GM18508 (cell line): ENCODE data around the gene USP17L10.
"Not testable (repeated sequence)": the region's sequence is repeated elsewhere in the genome, so short reads cannot be mapped to it uniquely, and the experiment has no call there.

ENCODE experiments used
- ATAC-seq: cut with Tn5 transposase; IDR thresholded peaks from one replicate; pipeline ENCODE4 v1.9.1; 2021; ENCODE audit warnings: moderate number of reproducible peaks; ENCODE audit not compliant: insufficient read depth, unreplicated experiment

The USP17L10 gene, protein sequence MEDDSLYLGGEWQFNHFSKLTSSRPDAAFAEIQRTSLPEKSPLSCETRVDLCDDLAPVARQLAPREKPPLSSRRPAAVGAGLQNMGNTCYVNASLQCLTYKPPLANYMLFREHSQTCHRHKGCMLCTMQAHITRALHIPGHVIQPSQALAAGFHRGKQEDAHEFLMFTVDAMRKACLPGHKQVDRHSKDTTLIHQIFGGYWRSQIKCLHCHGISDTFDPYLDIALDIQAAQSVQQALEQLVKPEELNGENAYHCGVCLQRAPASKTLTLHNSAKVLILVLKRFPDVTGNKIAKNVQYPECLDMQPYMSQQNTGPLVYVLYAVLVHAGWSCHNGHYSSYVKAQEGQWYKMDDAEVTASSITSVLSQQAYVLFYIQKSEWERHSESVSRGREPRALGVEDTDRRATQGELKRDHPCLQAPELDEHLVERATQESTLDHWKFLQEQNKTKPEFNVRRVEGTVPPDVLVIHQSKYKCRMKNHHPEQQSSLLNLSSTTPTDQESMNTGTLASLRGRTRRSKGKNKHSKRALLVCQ

DNA sequence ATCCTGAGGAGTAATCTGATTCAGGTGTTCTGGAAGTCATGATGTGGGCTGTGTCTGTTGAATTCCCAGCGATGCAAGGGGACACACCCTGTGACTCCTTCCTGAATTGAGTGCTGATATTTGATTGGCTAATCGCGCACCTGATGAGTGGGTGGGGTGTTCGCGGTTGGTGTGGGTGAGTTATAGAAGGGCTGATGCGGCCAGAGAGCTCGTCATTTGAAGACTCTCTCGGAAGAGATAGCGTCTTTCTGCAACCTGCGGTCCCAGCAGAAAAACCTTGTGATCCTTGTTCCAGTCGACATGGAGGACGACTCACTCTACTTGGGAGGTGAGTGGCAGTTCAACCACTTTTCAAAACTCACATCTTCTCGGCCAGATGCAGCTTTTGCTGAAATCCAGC is at the start of gene USP17L10:
USP17L10 (plus strand) TSS at position 301 of the 400 bp plus-strand sequence; CDS start at position 301, 0 bp downstream.
- not testable (repeated sequence) for ATAC-seq

DNA sequence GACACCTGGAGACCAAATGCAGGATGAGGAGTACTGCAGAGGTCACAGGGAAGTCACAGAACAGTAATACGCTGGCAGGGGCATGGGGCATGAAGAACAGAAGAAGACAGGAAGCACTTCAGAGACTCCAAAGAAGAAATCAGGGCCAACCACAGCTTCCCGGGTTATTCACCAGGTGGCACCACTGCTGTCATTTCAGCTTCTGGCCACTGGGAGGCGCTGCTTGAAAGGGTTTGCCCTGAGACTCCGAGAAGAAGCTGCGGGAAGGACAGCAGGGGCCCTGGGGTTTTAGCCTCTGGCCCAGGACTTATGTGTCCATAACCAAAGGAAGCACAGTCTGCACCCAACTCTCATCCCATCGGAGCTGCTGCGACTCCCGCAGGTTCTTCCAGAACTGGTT is 44.5 kb upstream of the USP17L10 start:
- ATAC-seq: not testable (repeated sequence)

DNA sequence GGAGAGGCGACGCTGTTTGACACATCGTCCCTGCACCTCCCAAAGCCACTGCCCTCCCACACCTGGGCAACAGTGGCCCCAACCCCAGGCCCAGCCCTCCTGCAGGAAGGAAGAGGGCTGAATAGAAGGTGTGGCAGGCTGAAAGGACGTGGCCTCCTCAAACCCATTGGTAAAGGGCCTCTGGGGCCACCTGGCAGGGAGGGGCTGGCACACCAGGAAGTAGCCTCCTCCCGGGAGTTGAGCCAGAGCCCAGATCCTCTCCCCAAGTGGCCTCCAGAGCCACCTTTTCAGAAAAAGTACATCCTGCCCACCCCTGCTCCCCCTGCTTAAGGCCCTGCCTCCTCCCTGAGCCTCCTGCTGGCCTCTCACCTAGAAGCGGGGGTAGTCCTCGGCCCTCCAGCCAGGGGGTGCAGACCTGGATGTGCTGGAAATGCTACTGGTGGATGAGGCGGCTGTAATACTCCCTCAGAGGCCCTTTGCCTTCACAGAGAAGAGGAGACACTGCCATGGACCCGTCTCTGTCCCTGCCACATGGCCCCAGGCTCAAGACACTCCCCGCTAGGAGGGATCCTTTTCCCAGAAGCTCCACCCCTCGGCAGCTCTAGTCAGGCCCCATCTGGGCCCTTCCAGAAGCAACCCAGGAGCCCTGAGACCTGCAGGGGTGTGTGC is 40.5 kb upstream of the USP17L10 start, which contains the start of gene FAM90A26:
FAM90A26 (plus strand) TSS at position 619 of the 669 bp plus-strand sequence. CDS start 2,764 bp downstream, outside the sequence.
- ATAC-seq: not testable (repeated sequence)

DNA sequence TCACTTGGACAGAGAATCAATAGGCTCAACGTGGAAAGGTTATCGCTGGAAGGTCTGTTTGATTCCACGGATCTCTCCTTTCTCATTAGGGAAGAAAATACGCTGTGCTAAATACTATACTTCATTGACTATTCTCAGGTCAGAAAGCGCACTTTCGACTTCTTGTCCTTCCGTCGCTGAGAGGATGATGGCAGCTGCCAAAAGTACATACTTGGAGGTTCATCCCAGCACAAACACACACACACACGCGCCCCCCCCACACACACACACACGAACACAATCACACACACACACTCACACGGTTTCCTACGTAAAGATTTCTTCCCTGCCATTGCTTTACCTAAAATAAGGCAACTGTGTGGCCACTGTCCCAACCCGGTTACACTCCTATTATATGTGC is 4.2 kb downstream of the USP17L10 start:
- not testable (repeated sequence) for ATAC-seq

DNA sequence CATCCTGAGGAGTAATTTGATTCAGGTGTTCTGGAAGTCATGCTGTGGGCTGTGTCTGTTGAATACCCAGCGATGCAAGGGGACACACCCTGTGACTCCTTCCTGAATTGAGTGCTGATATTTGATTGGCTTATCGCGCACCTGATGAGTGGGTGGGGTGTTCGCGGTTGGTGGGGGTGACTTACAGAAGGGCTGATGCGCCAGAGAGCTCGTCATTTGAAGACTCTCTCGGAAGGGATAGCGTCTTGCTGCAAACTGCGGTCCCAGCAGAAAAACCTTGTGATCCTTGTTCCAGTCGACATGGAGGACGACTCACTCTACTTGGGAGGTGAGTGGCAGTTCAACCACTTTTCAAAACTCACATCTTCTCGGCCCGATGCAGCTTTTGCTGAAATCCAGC is 4.6 kb downstream of the USP17L10 start, which contains the start of gene USP17L11:
USP17L11 (plus strand) TSS at position 301 of the 400 bp plus-strand sequence; CDS start at position 301, 0 bp downstream.
- not testable (repeated sequence) for ATAC-seq

DNA sequence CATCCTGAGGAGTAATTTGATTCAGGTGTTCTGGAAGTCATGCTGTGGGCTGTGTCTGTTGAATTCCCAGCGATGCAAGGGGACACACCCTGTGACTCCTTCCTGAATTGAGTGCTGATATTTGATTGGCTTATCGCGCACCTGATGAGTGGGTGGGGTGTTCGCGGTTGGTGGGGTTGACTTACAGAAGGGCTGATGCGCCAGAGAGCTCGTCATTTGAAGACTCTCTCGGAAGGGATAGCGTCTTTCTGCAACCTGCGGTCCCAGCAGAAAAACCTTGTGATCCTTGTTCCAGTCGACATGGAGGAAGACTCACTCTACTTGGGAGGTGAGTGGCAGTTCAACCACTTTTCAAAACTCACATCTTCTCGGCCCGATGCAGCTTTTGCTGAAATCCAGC is 9.4 kb downstream of the USP17L10 start, which contains the start of gene USP17L12:
USP17L12 (plus strand) TSS at position 301 of the 400 bp plus-strand sequence; CDS start at position 301, 0 bp downstream.
- not testable (repeated sequence) for ATAC-seq

DNA sequence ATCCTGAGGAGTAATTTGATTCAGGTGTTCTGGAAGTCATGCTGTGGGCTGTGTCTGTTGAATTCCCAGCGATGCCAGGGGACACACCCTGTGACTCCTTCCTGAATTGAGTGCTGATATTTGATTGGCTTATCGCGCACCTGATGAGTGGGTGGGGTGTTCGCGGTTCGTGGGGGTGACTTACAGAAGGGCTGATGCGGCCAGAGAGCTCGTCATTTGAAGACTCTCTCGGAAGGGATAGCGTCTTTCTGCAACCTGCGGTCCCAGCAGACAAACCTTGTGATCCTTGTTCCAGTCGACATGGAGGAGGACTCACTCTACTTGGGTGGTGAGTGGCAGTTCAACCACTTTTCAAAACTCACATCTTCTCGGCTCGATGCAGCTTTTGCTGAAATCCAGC is 14.1 kb downstream of the USP17L10 start, which contains the start of gene USP17L13:
USP17L13 (plus strand) TSS at position 301 of the 400 bp plus-strand sequence; CDS start at position 301, 0 bp downstream.
- not testable (repeated sequence) for ATAC-seq

DNA sequence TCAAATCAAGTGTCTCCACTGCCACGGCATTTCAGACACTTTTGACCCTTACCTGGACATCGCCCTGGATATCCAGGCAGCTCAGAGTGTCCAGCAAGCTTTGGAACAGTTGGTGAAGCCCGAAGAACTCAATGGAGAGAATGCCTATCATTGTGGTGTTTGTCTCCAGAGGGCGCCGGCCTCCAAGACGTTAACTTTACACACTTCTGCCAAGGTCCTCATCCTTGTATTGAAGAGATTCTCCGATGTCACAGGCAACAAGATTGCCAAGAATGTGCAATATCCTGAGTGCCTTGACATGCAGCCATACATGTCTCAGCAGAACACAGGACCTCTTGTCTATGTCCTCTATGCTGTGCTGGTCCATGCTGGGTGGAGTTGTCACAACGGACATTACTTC is 19.8 kb downstream of the USP17L10 start:
- not testable (repeated sequence) for ATAC-seq

DNA sequence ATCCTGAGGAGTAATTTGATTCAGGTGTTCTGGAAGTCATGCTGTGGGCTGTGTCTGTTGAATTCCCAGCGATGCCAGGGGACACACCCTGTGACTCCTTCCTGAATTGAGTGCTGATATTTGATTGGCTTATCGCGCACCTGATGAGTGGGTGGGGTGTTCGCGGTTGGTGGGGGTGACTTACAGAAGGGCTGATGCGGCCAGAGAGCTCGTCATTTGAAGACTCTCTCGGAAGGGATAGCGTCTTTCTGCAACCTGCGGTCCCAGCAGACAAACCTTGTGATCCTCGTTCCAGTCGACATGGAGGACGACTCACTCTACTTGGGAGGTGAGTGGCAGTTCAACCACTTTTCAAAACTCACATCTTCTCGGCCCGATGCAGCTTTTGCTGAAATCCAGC is 23.6 kb downstream of the USP17L10 start, which contains the start of gene USP17L15:
USP17L15 (plus strand) TSS at position 301 of the 400 bp plus-strand sequence; CDS start at position 301, 0 bp downstream.
- not testable (repeated sequence) for ATAC-seq

DNA sequence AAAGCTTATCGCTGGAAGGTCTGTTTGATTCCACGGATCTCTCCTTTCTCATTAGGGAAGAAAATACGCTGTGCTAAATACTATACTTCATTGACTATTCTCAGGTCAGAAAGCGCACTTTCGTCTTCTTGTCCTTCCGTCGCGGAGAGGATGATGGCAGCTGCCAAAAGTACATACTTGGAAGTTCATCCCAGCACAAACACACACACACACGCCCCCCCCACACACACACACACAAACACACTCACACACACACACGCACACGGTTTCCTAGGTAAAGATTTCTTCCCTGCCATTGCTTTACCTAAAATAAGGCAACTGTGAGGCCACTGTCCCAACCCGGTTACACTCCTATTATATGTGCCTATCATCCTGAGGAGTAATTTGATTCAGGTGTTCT is 28.0 kb downstream of the USP17L10 start:
- not testable (repeated sequence) for ATAC-seq

DNA sequence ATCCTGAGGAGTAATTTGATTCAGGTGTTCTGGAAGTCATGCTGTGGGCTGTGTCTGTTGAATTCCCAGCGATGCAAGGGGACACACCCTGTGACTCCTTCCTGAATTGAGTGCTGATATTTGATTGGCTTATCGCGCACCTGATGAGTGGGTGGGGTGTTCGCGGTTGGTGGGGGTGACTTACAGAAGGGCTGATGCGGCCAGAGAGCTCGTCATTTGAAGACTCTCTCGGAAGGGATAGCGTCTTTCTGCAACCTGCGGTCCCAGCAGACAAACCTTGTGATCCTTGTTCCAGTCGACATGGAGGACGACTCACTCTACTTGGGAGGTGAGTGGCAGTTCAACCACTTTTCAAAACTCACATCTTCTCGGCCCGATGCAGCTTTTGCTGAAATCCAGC is 33.1 kb downstream of the USP17L10 start, which contains the start of gene USP17L17:
USP17L17 (plus strand) TSS at position 301 of the 400 bp plus-strand sequence; CDS start at position 301, 0 bp downstream.
- not testable (repeated sequence) for ATAC-seq

DNA sequence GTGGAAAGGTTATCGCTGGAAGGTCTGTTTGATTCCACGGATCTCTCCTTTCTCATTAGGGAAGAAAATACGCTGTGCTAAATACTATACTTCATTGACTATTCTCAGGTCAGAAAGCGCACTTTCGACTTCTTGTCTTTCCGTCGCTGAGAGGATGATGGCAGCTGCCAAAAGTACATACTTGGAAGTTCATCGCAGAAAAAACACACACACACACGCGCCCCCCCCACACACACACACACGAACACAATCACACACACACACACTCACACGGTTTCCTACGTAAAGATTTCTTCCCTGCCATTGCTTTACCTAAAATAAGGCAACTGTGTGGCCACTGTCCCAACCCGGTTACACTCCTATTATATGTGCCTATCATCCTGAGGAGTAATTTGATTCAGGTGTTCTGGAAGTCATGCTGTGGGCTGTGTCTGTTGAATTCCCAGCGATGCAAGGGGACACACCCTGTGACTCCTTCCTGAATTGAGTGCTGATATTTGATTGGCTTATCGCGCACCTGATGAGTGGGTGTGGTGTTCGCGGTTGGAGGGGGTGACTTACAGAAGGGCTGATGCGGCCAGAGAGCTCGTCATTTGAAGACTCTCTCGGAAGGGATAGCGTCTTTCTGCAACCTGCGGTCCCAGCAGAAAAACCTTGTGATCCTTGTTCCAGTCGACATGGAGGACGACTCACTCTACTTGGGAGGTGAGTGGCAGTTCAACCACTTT is 37.7 kb downstream of the USP17L10 start, which contains the start of gene USP17L18:
USP17L18 (plus strand) TSS at position 678 of the 728 bp plus-strand sequence; CDS start at position 678, 0 bp downstream.
- not testable (repeated sequence) for ATAC-seq

DNA sequence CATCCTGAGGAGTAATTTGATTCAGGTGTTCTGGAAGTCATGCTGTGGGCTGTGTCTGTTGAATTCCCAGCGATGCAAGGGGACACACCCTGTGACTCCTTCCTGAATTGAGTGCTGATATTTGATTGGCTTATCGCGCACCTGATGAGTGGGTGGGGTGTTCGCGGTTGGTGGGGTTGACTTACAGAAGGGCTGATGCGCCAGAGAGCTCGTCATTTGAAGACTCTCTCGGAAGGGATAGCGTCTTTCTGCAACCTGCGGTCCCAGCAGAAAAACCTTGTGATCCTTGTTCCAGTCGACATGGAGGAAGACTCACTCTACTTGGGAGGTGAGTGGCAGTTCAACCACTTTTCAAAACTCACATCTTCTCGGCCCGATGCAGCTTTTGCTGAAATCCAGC is 42.6 kb downstream of the USP17L10 start, which contains the start of gene USP17L19:
USP17L19 (plus strand) TSS at position 301 of the 400 bp plus-strand sequence; CDS start at position 301, 0 bp downstream.
- not testable (repeated sequence) for ATAC-seq

DNA sequence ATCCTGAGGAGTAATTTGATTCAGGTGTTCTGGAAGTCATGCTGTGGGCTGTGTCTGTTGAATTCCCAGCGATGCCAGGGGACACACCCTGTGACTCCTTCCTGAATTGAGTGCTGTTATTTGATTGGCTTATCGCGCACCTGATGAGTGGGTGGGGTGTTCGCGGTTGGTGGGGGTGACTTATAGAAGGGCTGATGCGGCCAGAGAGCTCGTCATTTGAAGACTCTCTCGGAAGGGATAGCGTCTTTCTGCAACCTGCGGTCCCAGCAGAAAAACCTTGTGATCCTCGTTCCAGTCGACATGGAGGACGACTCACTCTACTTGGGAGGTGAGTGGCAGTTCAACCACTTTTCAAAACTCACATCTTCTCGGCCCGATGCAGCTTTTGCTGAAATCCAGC is 47.4 kb downstream of the USP17L10 start, which contains the start of gene USP17L20:
USP17L20 (plus strand) TSS at position 301 of the 400 bp plus-strand sequence; CDS start at position 301, 0 bp downstream.
- not testable (repeated sequence) for ATAC-seq
